ENCODE data around the gene LRTM2. TPM values are rescaled to one million over a fixed set of nuclear protein-coding genes. Genes with fewer than 3 reads are reported as not detected.

The LRTM2 gene
- total and polyA plus RNA-seq, 2 of the 4 experiments (the other 2 are of a cell fraction), result not detected

DNA sequence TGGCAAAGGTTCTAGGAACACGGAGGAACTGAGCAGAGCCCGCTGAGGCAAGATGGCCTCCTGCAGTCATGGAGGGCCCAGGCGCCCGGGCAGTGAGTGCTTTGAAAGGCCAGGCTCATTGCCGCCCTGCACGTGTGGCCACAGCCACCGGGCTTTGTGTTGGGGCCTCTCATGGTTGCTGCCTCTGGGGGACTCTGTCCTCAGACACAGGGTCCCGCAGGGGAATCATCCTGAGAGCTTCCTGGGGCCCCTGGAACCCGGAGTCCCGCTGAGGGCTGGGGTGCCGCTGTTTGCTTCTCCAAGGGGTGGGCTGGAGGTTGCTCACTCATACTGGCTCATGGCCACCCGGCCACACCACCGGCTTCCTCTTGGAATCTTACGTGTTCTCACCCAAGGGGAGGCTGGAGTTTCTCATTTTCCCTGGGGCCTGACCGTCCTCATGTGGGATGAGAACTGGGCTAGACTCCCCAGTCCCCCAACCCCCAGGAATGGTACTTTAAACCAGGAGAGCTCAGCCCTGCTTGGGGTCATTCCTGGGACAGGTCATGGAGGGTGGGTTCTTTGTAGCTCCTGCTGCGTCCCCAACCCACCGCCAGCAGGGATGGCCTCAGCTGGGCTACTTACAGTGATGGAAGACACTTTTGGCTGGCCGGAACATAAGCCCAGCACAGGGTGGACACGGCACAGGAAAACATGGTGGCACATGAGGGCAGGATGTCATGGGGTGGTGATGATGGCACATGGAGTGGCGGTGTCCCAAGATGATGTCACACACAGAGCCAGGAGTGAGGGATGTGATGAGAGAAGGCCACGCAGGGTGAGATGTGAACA lies 21.1 kb upstream of the LRTM2 start:
- no peak overlapping the region for H2BK120ac ChIP-seq (ENCODE audit: low read depth, low read length)
- no peak overlapping the region for H3K23ac ChIP-seq (ENCODE audit: low read depth, low read length)
- TF ChIP-seq MXI1 (IDR thresholded peaks at IDR 0.05; ENCODE audit: borderline replicate concordance, low read depth, low read length) (no peak), MAZ (IDR thresholded peaks at IDR 0.05; ENCODE audit: borderline replicate concordance, low read depth, low read length) (no peak), RFX5 (IDR thresholded peaks at IDR 0.05; ENCODE audit: low read depth, low read length) (no peak), CHD1 (IDR thresholded peaks at IDR 0.05; ENCODE audit: low read depth, low read length) (no peak), RCOR1 (IDR thresholded peaks at IDR 0.05; ENCODE audit: insufficient replicate concordance, low read length) (no peak), BHLHE40 (IDR thresholded peaks at IDR 0.05; ENCODE audit: low read depth, low read length) (no peak), MAFK (IDR thresholded peaks at IDR 0.05; ENCODE audit: low read depth, low read length) (no peak)
- TF ChIP-seq, protein P1, sequence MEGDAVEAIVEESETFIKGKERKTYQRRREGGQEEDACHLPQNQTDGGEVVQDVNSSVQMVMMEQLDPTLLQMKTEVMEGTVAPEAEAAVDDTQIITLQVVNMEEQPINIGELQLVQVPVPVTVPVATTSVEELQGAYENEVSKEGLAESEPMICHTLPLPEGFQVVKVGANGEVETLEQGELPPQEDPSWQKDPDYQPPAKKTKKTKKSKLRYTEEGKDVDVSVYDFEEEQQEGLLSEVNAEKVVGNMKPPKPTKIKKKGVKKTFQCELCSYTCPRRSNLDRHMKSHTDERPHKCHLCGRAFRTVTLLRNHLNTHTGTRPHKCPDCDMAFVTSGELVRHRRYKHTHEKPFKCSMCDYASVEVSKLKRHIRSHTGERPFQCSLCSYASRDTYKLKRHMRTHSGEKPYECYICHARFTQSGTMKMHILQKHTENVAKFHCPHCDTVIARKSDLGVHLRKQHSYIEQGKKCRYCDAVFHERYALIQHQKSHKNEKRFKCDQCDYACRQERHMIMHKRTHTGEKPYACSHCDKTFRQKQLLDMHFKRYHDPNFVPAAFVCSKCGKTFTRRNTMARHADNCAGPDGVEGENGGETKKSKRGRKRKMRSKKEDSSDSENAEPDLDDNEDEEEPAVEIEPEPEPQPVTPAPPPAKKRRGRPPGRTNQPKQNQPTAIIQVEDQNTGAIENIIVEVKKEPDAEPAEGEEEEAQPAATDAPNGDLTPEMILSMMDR (conservative IDR thresholded peaks at IDR 0.05; ENCODE audit: low read depth, low read length), result no peak
- TF ChIP-seq, protein P2, sequence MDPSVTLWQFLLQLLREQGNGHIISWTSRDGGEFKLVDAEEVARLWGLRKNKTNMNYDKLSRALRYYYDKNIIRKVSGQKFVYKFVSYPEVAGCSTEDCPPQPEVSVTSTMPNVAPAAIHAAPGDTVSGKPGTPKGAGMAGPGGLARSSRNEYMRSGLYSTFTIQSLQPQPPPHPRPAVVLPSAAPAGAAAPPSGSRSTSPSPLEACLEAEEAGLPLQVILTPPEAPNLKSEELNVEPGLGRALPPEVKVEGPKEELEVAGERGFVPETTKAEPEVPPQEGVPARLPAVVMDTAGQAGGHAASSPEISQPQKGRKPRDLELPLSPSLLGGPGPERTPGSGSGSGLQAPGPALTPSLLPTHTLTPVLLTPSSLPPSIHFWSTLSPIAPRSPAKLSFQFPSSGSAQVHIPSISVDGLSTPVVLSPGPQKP (IDR thresholded peaks at IDR 0.05; ENCODE audit: borderline replicate concordance, low read depth, low read length), result no peak
- H3K4me2 ChIP-seq (ENCODE audit: low read depth, low read length), result no peak overlapping the region
- H4K5ac ChIP-seq (ENCODE audit: low read depth, low read length), result no peak overlapping the region
- no peak overlapping the region for H3K18ac ChIP-seq (ENCODE audit: low read depth, low read length)
- H3K36me3 ChIP-seq (ENCODE audit: control insufficient read depth, insufficient read depth, low read length), result no peaks in the 10 kb centered on the region
- no peak overlapping the region for H2AK9ac ChIP-seq (replicated peaks; ENCODE audit: low read depth, low read length, poor library complexity)
- no peak for DNase-seq
- H3K4me1 ChIP-seq (ENCODE audit: control insufficient read depth, insufficient read depth, low read length), result peaks cover 4% of the 10 kb centered on the region; the same call in 1 of the 2 replicates
- no TSS peak for BruUV-seq (replicated peaks)
- peaks cover 4% of the 10 kb centered on the region; the same call in 1 of the 2 replicates for H3K9me1 ChIP-seq (ENCODE audit: insufficient read depth, low read length)
- H2AK5ac ChIP-seq (ENCODE audit: low read depth, low read length), result peak overlapping the region; percentile 10; the same call in 1 of the 2 replicates
- no peak overlapping the region for H2BK15ac ChIP-seq (ENCODE audit: low read depth, low read length)
- no peak overlapping the region for H2BK5ac ChIP-seq (ENCODE audit: low read depth, low read length, poor library complexity, severe bottlenecking)
- no peak overlapping the region for H3K27ac ChIP-seq (ENCODE audit: insufficient read depth, low read length)
- no peak for ATAC-seq (ENCODE audit: low read depth)
- no peak overlapping the region for H2AFZ ChIP-seq (replicated peaks; ENCODE audit: low read length, poor library complexity)
- no peak overlapping the region for H3K4me3 ChIP-seq (ENCODE audit: insufficient read depth, low read depth, low read length)
- H3K9me3 ChIP-seq (ENCODE audit: control insufficient read depth, insufficient read depth, low read length), result no peaks in the 10 kb centered on the region
- H3K14ac ChIP-seq (replicated peaks; ENCODE audit: low read depth, low read length), result no peak overlapping the region
- 0 out of 4 replicates have a peak, but pooled peaks cover 0 to 3% of the 10 kb centered on the region in 2 experiments for H3K79me1 ChIP-seq (ENCODE audit: low read depth in 1 of 2, low read length in 2 of 2)
- H2BK20ac ChIP-seq (ENCODE audit: low read depth, low read length), result no peak overlapping the region
- intact Hi-C loops (cut with micrococcal nuclease) (loop anchor here (5.0 kb wide), 1 partner anchor 253 kb away; the partner anchor contains the start of gene CACNA1C), dilution Hi-C loops (cut with HindIII; ENCODE audit: low sequenced_read_pairs, unreplicated experiment) (no loop called here), in situ Hi-C loops (cut with MboI; ENCODE audit: low sequenced_read_pairs) (no loop called here)
- no peak overlapping the region for H3K9ac ChIP-seq (ENCODE audit: low read depth, low read length)
- POLR2A ChIA-PET (ENCODE audit: unreplicated experiment), result no interaction called here
- WGBS, 2 experiments (ENCODE audit: extremely low coverage in 2 of 2, insufficient read length in 1 of 2), result 100% methylated on average over 1 of the region's 21 CpGs; no CpG with 5 or more reads in 1 of the 2 experiments
- no peaks in the 10 kb centered on the region for H4K20me1 ChIP-seq (ENCODE audit: insufficient read depth, low read length)
- no peak overlapping the region for H3K4ac ChIP-seq (ENCODE audit: low read depth, low read length)
- H4K8ac ChIP-seq (ENCODE audit: low read depth in 2 of 2, low read length in 2 of 2), result no peak overlapping the region
- no peak overlapping the region for H4K91ac ChIP-seq (ENCODE audit: insufficient read depth, low read depth, low read length)
- H3K27me3 ChIP-seq (ENCODE audit: control insufficient read depth, insufficient read depth, low read length), result no peaks in the 10 kb centered on the region; the same call in 1 of the 2 replicates
- CTCF ChIA-PET, result interaction anchor here (0.6 kb wide), 1 partner anchor 897 kb away, joined by 5 read pairs; no protein-coding TSS in a partner anchor
- no peak overlapping the region for H3K56ac ChIP-seq (ENCODE audit: extremely low read depth, insufficient read depth, low read length)

All from IMR-90 (cell line).